DND-41 (cell line): ENCODE data around the gene GP9.

Experiments used
- EZH2 ChIP-seq: IDR thresholded peaks from 3 replicates; pipeline ENCODE4 v1.6.1; 2012; ENCODE audit warnings: borderline replicate concordance, low read depth, mild to moderate bottlenecking, moderate library complexity, low read length, inconsistent platforms; ENCODE audit not compliant: severe bottlenecking
- TF ChIP-seq, protein P1 (sequence below): IDR thresholded peaks from 2 replicates; pipeline ENCODE4 v1.5.1; 2012; ENCODE audit warnings: borderline replicate concordance, low read length, moderate library complexity, mild to moderate bottlenecking; ENCODE audit not compliant: poor library complexity, severe bottlenecking; ENCODE audit errors: extremely low read depth

DNA sequence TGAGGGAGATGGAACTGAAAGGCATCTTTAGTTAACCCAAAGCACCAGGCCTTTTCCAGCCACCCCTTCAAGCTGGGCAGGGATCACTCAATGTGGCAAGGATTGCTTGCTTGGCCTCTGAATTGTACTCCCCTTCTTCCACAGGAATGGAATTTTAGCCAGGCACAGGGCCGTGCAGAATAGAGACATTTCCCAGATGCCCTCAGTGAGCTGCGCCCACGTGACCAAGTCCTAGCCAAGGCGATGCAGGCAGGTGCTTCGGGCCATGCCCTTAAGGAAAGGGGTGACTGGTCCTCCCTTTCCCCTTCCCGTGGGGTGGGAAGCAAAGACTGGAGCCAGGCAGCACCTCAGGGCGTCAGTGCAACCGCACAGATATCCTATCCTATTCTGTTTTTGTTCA lies 17.9 kb downstream of the GP9 start:
- TF ChIP-seq, protein P1, sequence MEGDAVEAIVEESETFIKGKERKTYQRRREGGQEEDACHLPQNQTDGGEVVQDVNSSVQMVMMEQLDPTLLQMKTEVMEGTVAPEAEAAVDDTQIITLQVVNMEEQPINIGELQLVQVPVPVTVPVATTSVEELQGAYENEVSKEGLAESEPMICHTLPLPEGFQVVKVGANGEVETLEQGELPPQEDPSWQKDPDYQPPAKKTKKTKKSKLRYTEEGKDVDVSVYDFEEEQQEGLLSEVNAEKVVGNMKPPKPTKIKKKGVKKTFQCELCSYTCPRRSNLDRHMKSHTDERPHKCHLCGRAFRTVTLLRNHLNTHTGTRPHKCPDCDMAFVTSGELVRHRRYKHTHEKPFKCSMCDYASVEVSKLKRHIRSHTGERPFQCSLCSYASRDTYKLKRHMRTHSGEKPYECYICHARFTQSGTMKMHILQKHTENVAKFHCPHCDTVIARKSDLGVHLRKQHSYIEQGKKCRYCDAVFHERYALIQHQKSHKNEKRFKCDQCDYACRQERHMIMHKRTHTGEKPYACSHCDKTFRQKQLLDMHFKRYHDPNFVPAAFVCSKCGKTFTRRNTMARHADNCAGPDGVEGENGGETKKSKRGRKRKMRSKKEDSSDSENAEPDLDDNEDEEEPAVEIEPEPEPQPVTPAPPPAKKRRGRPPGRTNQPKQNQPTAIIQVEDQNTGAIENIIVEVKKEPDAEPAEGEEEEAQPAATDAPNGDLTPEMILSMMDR: no peak
- no peak for TF ChIP-seq EZH2
